NCI-H460 (cell line): Measurements from ENCODE around the gene FOXG1. TPM values are rescaled to one million over a fixed set of nuclear protein-coding genes. Genes with fewer than 3 reads are reported as not detected.

Experiments used
- DNase-seq: peaks from one replicate; pipeline ENCODE4 v3.0.0-alpha.2; 2016; ENCODE audit warnings: low read depth; ENCODE audit errors: extremely low read depth
- total RNA-seq: library from RNA; depleted of rRNA; stranded (reverse); fragments of >200 nt; shearing (Covaris generic); gene quantifications from 2 replicates; pipeline ENCODE4 v1.2.3, GENCODE V29; 2014

Gene FOXG1
- total RNA-seq, 1 experiment from 2014 or later = 0.02 TPM

DNA sequence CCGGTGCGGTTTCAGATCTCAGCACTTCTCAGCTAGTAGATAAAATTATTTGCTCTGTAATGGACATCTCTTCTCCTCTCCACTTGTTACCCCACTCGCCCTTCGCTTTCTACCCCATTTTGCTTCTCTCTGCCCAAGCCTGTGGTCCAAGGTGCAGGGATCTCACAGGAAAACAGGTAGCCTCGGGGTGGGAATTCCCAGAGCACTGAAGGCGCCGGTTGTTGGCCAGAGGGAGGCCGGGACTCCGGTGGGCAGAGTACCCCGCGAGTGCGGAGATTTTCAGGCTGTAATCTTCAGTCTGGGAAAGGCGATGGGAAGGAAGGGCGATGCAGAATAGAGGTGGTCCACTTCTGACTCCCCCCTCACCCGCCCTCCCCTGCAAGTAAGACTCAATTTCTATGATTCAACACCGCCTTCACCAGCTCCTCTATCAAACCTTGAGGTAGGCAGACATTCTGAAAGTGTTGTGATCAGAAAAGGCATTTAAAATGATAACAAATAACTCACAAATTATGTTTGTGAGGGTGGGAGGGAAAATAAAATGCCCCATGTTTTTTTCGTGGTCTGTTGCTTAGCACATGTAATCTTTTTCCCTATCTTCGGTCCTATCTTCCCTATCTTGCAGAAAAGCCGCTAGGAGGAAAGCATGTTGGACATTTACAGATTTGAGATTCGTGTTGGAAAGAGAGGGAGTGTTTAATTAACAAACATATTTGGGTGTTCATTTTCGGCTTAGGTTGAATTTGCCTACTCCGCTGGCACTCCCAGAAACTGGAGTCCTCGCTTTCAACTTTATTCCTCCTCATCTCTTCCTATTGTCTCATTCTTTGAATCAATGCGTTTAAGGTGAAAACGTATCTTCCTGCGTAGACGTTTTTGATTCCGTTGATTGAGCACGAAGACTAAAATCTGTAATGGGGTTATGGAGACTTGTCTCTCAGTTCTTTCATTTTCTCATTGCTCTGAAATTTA lies 8.5 kb downstream of the FOXG1 start:
- no peak for DNase-seq

- DNase-seq = no peak
These were observed 10.1 kb downstream of the FOXG1 start for GRCh38 chr14:28776482-28777266.

DNA sequence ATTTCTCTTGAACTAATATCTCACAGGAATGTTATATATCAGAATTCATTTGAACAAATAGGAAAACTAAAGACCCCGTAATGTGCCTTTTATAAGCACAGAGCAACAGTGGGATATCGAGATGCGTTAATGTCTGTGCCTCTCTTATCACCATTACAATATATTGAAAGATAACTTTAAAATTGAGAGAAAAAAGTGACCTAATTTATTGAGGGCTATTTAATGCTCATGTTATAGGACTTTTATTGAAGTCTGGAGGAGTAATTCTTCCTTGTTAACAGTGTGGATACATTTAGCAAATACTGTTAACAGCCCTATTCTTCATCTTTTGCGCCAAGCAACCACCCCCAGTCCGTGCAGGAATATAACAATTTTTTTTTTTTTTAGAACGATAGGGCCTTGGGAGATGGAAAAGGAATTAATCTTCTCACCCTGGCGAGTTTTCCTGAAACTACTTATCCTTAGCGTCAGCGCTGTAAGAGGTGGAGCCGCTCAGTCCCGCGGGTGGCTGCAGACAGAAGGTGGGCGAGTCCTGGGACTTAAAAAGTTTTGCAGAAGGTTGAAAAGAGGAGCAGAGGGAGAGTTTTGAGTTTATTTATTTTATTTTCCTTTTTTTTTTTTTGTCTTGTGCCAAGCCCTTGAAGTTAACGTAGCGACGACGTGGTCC lies 11.0 kb downstream of the FOXG1 start:
- DNase-seq = no peak

GRCh38 chr14:28778138-28779117 lies 11.8 kb downstream of the FOXG1 start:
- no peak for DNase-seq

- no peak for DNase-seq
These were observed 12.9 kb downstream of the FOXG1 start for GRCh38 chr14:28779456-28779855.

DNA sequence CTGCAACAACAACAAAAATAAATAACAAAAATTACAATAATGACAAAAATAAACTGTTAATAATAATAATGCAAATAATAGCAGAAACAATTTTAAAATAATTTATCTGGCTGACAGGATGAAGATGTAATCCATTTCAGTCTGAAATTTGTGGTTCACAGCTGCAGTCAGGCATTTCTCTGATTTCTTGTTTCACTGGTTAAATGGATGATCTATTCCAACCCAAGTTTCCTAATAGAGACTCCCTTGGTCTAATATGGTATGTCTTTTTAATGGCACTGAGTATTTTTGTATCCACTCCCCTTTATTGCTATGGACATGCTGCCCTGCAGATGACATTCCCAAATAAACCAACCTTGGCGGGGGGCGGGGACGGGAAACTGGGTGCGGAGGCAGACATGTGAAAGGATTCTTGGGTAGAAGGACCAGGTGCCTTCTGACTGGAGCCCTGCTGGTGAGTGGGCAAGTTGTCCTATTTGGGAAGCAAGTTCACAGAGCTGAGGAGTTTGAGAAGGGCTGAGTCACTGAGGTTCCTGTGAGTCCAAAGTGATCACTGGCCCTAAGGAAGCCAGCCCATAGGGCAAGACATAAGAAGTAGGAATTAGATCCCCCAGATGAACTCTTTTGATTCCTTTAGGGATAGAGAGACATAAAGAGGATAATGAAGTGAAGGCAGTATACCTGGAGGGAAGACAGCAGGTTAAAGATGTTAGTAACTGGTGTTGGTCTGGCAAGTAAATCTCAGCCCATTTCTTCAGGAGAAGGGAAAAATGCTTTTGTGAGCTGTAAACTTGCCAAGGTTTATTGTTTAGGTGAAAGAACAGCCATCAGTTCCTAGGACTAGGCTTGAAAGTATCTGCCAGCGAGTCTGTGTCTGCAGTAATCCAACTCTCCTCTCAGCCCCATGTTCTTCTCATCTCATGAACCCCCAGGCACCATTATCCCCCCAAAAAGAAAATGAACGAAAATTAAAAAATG lies 14.5 kb downstream of the FOXG1 start:
- DNase-seq = no peak

DNA sequence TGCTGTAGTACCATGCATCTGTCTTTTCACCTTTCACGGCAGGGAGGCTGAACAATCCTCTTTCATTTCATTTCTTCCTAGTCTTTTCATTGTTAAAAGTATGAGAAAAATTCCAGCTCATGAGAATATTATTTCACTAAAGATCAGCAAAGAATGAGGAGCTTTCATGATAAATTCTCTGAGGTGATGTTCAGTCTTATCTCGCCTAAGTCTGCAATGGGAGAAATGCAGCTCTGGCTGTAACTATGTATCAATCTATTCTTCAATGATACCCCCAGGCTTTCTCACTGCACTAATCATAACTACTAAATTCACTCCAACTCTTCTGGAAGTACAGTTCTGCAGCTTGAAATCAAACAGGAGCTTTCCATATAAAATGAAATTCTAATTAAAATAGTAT lies 15.7 kb downstream of the FOXG1 start:
- no peak for DNase-seq

DNA sequence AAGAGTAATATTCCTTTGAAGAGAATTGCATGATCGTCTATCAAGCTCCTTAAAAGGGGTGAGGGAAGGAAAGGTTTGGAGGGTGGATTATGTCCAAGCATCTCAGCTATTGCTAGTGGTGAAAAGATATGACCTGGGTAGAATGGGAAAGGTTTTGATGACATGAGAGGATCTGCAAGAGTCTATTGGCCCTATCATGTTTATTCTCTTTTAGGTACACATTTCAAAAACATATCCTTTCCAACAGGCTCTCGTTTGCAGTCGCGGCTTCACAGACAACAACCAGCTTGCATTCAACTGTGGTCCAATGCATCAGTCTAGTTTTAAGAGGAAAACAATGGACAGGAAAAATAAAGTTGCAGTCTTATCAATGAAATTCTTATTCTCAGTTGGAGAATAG lies 17.1 kb downstream of the FOXG1 start:
- DNase-seq = no peak

DNA sequence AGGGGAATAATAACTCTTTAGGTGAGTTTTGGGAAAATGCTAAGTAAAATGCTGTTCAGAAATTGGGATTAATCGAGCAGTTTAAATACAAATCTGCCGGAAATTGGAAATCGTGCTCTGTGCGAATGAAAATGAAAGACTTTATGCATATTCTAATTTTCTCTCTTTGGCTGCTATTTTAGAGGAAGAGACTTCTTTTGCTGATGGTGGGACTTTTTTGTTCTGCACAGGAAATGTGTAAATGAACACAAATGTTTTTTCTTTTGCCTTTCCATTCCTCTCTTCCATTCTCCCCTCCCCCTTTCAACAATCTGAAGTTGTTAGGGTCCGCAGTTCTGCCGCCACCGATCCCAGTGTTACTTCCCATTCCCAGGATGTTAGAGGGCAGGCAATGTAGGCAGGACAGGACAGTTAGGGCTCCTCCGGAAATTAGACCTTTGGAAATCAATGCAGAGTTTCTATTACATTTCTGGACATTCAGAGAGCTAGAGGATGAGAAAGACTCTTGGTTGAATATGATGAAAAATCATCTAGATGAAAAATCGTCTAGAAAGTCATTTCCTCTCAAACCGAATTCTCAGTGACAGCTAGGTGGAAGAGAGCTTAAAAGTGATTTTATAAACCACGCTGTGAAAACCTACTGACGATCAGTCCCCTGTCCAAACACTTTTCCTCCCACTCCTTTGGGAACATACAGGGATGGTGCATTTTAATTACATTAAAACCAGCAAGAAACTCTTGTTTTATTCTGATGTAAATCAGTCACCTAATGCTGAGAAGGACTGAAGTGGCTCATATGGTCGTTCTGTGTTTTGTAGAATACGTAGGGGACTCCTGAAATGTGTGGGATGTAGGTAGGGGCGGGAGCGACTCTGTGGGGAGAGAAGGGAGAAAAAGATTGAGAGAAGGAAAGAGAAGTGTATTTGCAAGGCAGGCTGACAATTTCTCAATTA lies 17.8 kb downstream of the FOXG1 start:
- DNase-seq = no peak

- DNase-seq = no peak
These were observed 18.7 kb downstream of the FOXG1 start for GRCh38 chr14:28785096-28785952.

- no peak for DNase-seq
These were observed 40.9 kb downstream of the FOXG1 start for GRCh38 chr14:28807518-28807917.

DNA sequence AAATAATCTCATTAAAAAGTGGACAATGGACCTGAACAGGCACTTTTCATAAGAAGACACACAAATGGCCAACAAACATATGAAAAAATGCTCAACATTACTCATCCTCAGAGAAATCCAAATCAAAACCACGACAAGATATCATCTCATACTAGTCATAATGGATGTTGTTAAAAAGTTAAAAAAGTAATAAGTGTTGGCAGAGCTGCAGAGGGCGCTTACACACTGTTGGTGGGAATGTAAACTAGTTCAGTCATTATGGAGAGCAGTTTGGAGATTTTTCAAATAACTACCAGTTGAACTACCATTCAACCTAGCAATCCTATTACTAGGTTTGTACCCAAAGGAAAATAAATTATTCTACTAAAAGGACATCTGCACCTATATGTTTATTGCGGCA lies 47.2 kb downstream of the FOXG1 start:
- no peak for DNase-seq
